ACC112 (cell line): ENCODE data around the gene TNFRSF21.

Experiments
- H2AFZ ChIP-seq: fragments of 200-600 bp; sonication (generic); one replicate; pipeline ENCODE4 v1.6.0; 2017; ENCODE audit warnings: antibody characterized with exemption, low read length; ENCODE audit not compliant: unreplicated experiment
- H3K27ac ChIP-seq: fragments of 200-600 bp; sonication (generic); 2 replicates; pipeline ENCODE4 v1.5.1; 2014; ENCODE audit warnings: low read depth, mild to moderate bottlenecking, antibody characterized with exemption, low read length, moderate library complexity
- H3K27me3 ChIP-seq: fragments of 200-600 bp; sonication (generic); 2 replicates; pipeline ENCODE4 v1.6.1; 2014; ENCODE audit warnings: mild to moderate bottlenecking, antibody characterized with exemption, low read length, moderate library complexity, mixed read lengths; ENCODE audit not compliant: insufficient read depth
- H3K36me3 ChIP-seq: fragments of 200-600 bp; sonication (generic); 2 replicates; pipeline ENCODE4 v1.6.1; 2016; ENCODE audit warnings: mild to moderate bottlenecking, antibody characterized with exemption, low read length, moderate library complexity, mixed read lengths; ENCODE audit not compliant: insufficient read depth
- H3K4me1 ChIP-seq: fragments of 200-600 bp; sonication (generic); one replicate; pipeline ENCODE4 v1.6.1; 2016; ENCODE audit warnings: low read length, mixed read lengths; ENCODE audit not compliant: insufficient read depth, unreplicated experiment, control insufficient read depth
- H3K4me3 ChIP-seq: fragments of 200-600 bp; sonication (generic); 2 replicates; pipeline ENCODE4 v1.5.1; 2014; ENCODE audit warnings: mild to moderate bottlenecking, low read depth, low read length
- H3K79me2 ChIP-seq: fragments of 200-600 bp; sonication (generic); one replicate; pipeline ENCODE4 v1.6.0; 2016; ENCODE audit warnings: low read length; ENCODE audit not compliant: control insufficient read depth, unreplicated experiment, insufficient read depth

Gene TNFRSF21

GRCh38 chr6:47202644-47203205 is 107.0 kb downstream of the TNFRSF21 start:
- Histone ChIP-seq H2AFZ (no peak overlapping the region), H3K36me3 (no peaks in the 10 kb centered on the region), H3K27ac (no peak overlapping the region), H3K4me1 (peaks cover 4% of the 10 kb centered on the region), H3K79me2 (no peaks in the 10 kb centered on the region), H3K4me3 (no peak overlapping the region), H3K27me3 (no peaks in the 10 kb centered on the region)

GRCh38 chr6:47200536-47201334 is 109.0 kb downstream of the TNFRSF21 start:
- Histone ChIP-seq H3K27me3 (no peaks in the 10 kb centered on the region), H3K36me3 (no peaks in the 10 kb centered on the region), H3K27ac (no peak overlapping the region), H2AFZ (no peak overlapping the region), H3K79me2 (no peaks in the 10 kb centered on the region), H3K4me1 (peaks cover 4% of the 10 kb centered on the region), H3K4me3 (no peak overlapping the region)

DNA sequence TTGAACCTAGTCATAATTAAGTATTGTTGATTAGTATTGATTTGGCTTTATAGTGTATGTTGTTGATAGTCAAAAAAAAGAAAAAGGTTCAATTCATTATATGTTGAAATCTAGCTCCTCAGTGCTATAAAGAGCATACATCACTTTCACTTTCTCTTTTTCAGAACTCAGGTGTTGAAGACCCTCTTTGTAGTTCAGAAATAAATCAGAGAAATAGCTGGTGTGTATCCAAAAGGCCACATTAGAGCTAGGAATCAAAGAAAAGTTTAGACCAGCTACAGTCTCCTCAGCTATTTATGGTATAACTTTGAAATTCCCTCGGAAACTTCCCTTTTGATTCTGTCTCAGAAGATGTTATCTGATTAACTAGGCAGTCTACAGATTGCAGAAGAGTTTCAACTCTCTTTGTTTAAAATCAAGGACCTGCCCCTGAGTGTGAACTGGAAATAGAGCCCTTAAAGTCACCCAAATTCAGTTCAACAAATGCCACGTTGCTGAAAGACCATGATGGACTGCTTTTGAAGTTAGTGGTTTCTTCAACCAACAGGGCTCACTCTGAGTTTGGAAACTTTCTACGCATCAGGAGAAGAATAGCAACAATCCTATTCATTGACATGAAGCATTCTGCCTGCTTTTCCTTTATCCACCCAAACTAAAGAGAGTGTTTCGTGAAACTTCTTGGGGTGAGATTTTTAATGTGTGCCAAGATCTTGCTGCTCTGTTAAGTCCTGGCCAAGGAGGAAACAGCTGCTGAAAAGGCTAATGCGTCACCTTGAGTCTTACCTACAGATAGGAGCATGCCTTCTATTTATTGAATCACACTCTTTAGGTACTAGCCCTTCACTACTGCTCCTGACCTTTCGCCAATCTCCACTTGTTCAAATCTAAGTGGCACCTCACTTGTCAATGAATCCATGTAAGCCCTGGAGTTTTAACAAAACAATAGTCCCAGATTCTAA is 111.7 kb downstream of the TNFRSF21 start:
- Histone ChIP-seq H3K27ac (no peak overlapping the region), H3K36me3 (no peaks in the 10 kb centered on the region), H3K79me2 (no peaks in the 10 kb centered on the region), H3K27me3 (no peaks in the 10 kb centered on the region), H3K4me3 (peak overlapping the region; percentile 50), H2AFZ (peak overlapping the region; percentile 11), H3K4me1 (peaks cover 4% of the 10 kb centered on the region)

GRCh38 chr6:47196113-47196512 is 113.6 kb downstream of the TNFRSF21 start:
- no peaks in the 10 kb centered on the region for H3K79me2 ChIP-seq
- no peaks in the 10 kb centered on the region for H3K27me3 ChIP-seq
- H3K27ac ChIP-seq: no peak overlapping the region
- no peaks in the 10 kb centered on the region for H3K36me3 ChIP-seq
- peaks cover 4% of the 10 kb centered on the region for H3K4me1 ChIP-seq
- H3K4me3 ChIP-seq: no peak overlapping the region
- no peak overlapping the region for H2AFZ ChIP-seq

DNA sequence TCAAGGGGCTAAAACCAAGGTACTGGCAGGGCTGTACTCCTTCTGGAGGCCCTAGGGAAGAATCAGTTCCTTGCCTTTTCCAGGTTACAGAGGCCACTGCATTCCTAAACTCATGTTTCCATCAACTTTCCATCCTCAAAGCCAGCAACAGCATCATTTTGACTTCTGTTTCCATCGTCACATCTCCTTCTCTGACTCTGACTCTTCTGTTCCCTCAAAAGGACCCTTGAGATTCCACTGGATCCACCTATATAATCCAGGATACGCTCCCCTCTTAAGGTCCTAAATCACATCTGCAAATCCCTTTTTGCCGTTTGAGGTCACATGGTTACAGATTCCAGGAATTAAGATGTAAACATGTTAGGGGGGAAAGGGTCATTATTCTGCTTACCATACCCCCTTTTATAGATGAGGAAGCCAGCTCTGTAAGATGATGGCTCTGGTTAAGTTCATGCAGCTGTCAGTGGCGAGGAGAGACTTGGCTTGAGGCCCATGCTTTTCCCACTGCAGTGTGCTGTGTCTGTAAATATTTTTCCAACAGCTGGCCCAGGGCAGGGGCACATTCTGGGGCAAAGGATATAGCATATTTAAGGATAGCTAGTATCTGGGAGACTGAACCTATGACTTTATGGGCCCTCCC is 114.6 kb downstream of the TNFRSF21 start:
- no peak overlapping the region for H2AFZ ChIP-seq
- no peak overlapping the region for H3K4me3 ChIP-seq
- no peaks in the 10 kb centered on the region for H3K36me3 ChIP-seq
- H3K27ac ChIP-seq: no peak overlapping the region
- H3K27me3 ChIP-seq: no peaks in the 10 kb centered on the region
- H3K79me2 ChIP-seq: no peaks in the 10 kb centered on the region
- peaks cover 4% of the 10 kb centered on the region for H3K4me1 ChIP-seq

GRCh38 chr6:47188588-47189021 is 121.1 kb downstream of the TNFRSF21 start:
- H2AFZ ChIP-seq: no peak overlapping the region
- H3K4me3 ChIP-seq: peak overlapping the region; percentile 38; the same call in 1 of the 2 replicates
- H3K27ac ChIP-seq: peak overlapping the region; percentile 16; the same call in 1 of the 2 replicates
- H3K4me1 ChIP-seq: peaks cover 29% of the 10 kb centered on the region
- no peaks in the 10 kb centered on the region for H3K79me2 ChIP-seq
- H3K36me3 ChIP-seq: no peaks in the 10 kb centered on the region
- no peaks in the 10 kb centered on the region for H3K27me3 ChIP-seq

DNA sequence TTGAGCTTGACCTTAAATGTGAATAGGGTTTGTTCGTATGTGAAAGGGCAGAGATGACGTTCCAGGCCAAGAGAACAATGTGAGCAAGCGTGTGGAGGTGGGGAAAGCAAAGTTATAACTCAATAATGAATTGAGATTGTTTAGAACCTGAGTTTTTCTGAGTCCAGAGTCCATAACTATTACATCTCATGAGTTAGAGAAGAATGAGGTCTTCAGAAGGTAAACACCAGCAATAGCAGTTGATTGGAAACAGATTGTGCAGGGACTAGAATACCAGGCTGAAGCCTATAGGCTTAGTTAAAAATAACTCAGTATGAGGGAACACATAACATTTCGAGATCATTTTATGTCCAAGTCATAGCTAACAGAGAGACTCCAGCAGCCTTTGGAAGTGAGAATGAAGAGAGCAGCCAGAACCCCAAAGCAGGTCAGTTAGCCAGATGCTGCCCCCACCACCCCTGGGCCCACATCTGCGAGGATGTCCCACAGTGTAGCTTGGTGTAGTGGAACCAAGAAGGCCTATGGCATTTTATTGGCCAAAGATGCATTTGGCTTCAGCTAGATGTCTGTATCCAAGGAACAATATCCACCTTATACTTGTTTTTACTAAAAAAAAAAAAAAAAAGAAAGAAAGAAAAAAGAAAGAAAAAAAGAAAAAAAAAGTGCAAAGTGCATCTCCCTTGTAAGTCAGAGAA is 121.7 kb downstream of the TNFRSF21 start:
- Histone ChIP-seq H3K27ac (peak overlapping the region; percentile 48), H3K79me2 (no peaks in the 10 kb centered on the region), H3K27me3 (no peaks in the 10 kb centered on the region), H3K4me3 (no peak overlapping the region), H3K4me1 (peaks cover 29% of the 10 kb centered on the region), H3K36me3 (no peaks in the 10 kb centered on the region), H2AFZ (no peak overlapping the region)

DNA sequence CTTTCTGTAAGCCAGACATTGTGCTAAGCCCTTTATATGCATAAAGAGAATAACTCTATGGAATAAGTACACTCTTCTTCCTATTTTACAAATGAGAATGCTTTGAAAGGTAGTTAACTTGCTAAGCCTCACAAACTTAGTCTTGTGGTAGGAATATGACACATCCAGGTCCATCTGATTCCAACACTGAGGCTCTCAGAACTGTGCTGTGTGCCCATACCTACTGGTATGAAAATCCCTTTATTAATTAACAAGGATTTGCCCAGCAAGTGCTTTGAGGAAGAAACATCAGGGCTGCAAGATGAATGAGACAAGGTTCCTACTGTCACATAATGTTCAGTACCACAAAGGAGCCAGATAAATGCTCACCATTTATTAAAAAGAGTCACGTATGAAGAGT is 122.6 kb downstream of the TNFRSF21 start:
- Histone ChIP-seq H3K36me3 (no peaks in the 10 kb centered on the region), H3K4me1 (peaks cover 29% of the 10 kb centered on the region), H3K27me3 (no peaks in the 10 kb centered on the region), H3K79me2 (no peaks in the 10 kb centered on the region), H3K4me3 (no peak overlapping the region), H3K27ac (no peak overlapping the region), H2AFZ (no peak overlapping the region)

- H3K4me3 ChIP-seq: no peak overlapping the region
- H3K79me2 ChIP-seq: no peaks in the 10 kb centered on the region
- H2AFZ ChIP-seq: no peak overlapping the region
- H3K27ac ChIP-seq: no peak overlapping the region
- H3K4me1 ChIP-seq: peaks cover 25% of the 10 kb centered on the region
- no peaks in the 10 kb centered on the region for H3K36me3 ChIP-seq
- no peaks in the 10 kb centered on the region for H3K27me3 ChIP-seq
Measured at GRCh38 chr6:47182291-47182957, 127.3 kb downstream of the TNFRSF21 start.
